HUES48 (cell line): ENCODE results near the gene LHFPL3.

Source experiments
- H3K27ac ChIP-seq: one replicate; pipeline ENCODE4 v1.7.0; 2013; ENCODE audit warnings: low read depth, low read length, inconsistent platforms
- H3K27me3 ChIP-seq: 2 replicates; pipeline ENCODE4 v1.6.1; 2013; ENCODE audit warnings: mild to moderate bottlenecking, low read length; ENCODE audit not compliant: control insufficient read depth, insufficient read depth
- H3K36me3 ChIP-seq: 2 replicates; pipeline ENCODE4 v1.6.1; 2013; ENCODE audit warnings: low read length; ENCODE audit not compliant: control insufficient read depth, insufficient read depth
- H3K4me1 ChIP-seq: 2 replicates; pipeline ENCODE4 v1.6.1; 2013; ENCODE audit warnings: mild to moderate bottlenecking, low read length; ENCODE audit not compliant: control insufficient read depth, insufficient read depth
- H3K4me3 ChIP-seq: 2 replicates; pipeline ENCODE4 v1.5.1; 2013; ENCODE audit warnings: mild to moderate bottlenecking, low read depth, low read length
- H3K9ac ChIP-seq: 2 replicates; pipeline ENCODE4 v1.6.1; 2013; ENCODE audit warnings: mild to moderate bottlenecking, low read depth, low read length, moderate library complexity
- H3K9me3 ChIP-seq: 2 replicates; pipeline ENCODE4 v1.6.1; 2013; ENCODE audit warnings: low read length; ENCODE audit not compliant: control insufficient read depth, insufficient read depth

LHFPL3 gene

GRCh38 chr7:104327534-104327933 is 869 bp upstream of the LHFPL3 start:
- Histone ChIP-seq H3K36me3 (no peaks in the 10 kb centered on the region), H3K9me3 (no peaks in the 10 kb centered on the region), H3K27me3 (peaks cover 69% of the 10 kb centered on the region), H3K4me1 (no peaks in the 10 kb centered on the region; the same call in 1 of the 2 replicates), H3K9ac (no peak overlapping the region), H3K27ac (no peak overlapping the region), H3K4me3 (no peak overlapping the region)

- no peaks in the 10 kb centered on the region for H3K9me3 ChIP-seq
- no peak overlapping the region for H3K27ac ChIP-seq
- no peaks in the 10 kb centered on the region for H3K36me3 ChIP-seq
- H3K9ac ChIP-seq = no peak overlapping the region
- H3K4me3 ChIP-seq = peak overlapping the region; percentile 64
- H3K4me1 ChIP-seq = no peaks in the 10 kb centered on the region; the same call in 1 of the 2 replicates
- peaks cover 69% of the 10 kb centered on the region for H3K27me3 ChIP-seq
Observed at GRCh38 chr7:104327938-104328295, 486 bp upstream of the LHFPL3 start.

- no peak overlapping the region for H3K27ac ChIP-seq
- no peaks in the 10 kb centered on the region for H3K9me3 ChIP-seq
- no peaks in the 10 kb centered on the region for H3K36me3 ChIP-seq
- peaks cover 69% of the 10 kb centered on the region for H3K27me3 ChIP-seq
- H3K4me3 ChIP-seq = peak overlapping the region; percentile 64
- H3K4me1 ChIP-seq = no peaks in the 10 kb centered on the region; the same call in 1 of the 2 replicates
- no peak overlapping the region for H3K9ac ChIP-seq
Observed at GRCh38 chr7:104328970-104329825, 795 bp downstream of the LHFPL3 start.

GRCh38 chr7:104341546-104341945 is 13.1 kb downstream of the LHFPL3 start:
- H3K4me1 ChIP-seq = no peaks in the 10 kb centered on the region
- no peaks in the 10 kb centered on the region for H3K36me3 ChIP-seq
- no peak overlapping the region for H3K9ac ChIP-seq
- H3K27me3 ChIP-seq = no peaks in the 10 kb centered on the region
- no peaks in the 10 kb centered on the region for H3K9me3 ChIP-seq
- no peak overlapping the region for H3K27ac ChIP-seq
- no peak overlapping the region for H3K4me3 ChIP-seq

- no peaks in the 10 kb centered on the region for H3K27me3 ChIP-seq
- H3K9me3 ChIP-seq = no peaks in the 10 kb centered on the region
- no peak overlapping the region for H3K9ac ChIP-seq
Observed at GRCh38 chr7:104352736-104353135, 24.3 kb downstream of the LHFPL3 start.

GRCh38 chr7:104357166-104357565 is 28.8 kb downstream of the LHFPL3 start:
- Histone ChIP-seq H3K36me3 (no peaks in the 10 kb centered on the region), H3K9ac (no peak overlapping the region), H3K27ac (no peak overlapping the region), H3K9me3 (no peaks in the 10 kb centered on the region), H3K27me3 (no peaks in the 10 kb centered on the region), H3K4me1 (peaks cover 10% of the 10 kb centered on the region), H3K4me3 (no peak overlapping the region)

More at GRCh38 chr7:104352736-104353135, 24.3 kb downstream of the LHFPL3 start:
- H3K4me3 ChIP-seq = no peak overlapping the region
- no peaks in the 10 kb centered on the region for H3K4me1 ChIP-seq
- H3K36me3 ChIP-seq = no peaks in the 10 kb centered on the region
- no peak overlapping the region for H3K27ac ChIP-seq

GRCh38 chr7:104358446-104359132 is 30.2 kb downstream of the LHFPL3 start:
- Histone ChIP-seq H3K27me3 (no peaks in the 10 kb centered on the region), H3K4me1 (peaks cover 24% of the 10 kb centered on the region), H3K27ac (no peak overlapping the region), H3K4me3 (no peak overlapping the region), H3K36me3 (no peaks in the 10 kb centered on the region), H3K9ac (no peak overlapping the region; the same call in 1 of the 2 replicates), H3K9me3 (no peaks in the 10 kb centered on the region)

GRCh38 chr7:104362756-104363155 is 34.4 kb downstream of the LHFPL3 start:
- no peaks in the 10 kb centered on the region for H3K9me3 ChIP-seq
- peaks cover 36% of the 10 kb centered on the region for H3K4me1 ChIP-seq
- H3K36me3 ChIP-seq = no peaks in the 10 kb centered on the region
- no peaks in the 10 kb centered on the region for H3K27me3 ChIP-seq
- H3K27ac ChIP-seq = peak overlapping the region; percentile 21
- no peak overlapping the region for H3K9ac ChIP-seq
- peak overlapping the region; percentile 8; the same call in 1 of the 2 replicates for H3K4me3 ChIP-seq

- Histone ChIP-seq H3K27me3 (no peaks in the 10 kb centered on the region), H3K36me3 (no peaks in the 10 kb centered on the region), H3K4me3 (no peak overlapping the region), H3K9me3 (no peaks in the 10 kb centered on the region), H3K9ac (no peak overlapping the region), H3K27ac (peak overlapping the region; percentile 0), H3K4me1 (peaks cover 38% of the 10 kb centered on the region)
Observed at GRCh38 chr7:104363355-104363754, 35.0 kb downstream of the LHFPL3 start.

- Histone ChIP-seq H3K4me1 (peaks cover 33% of the 10 kb centered on the region), H3K27ac (no peak overlapping the region), H3K9ac (no peak overlapping the region), H3K9me3 (no peaks in the 10 kb centered on the region), H3K27me3 (no peaks in the 10 kb centered on the region), H3K36me3 (no peaks in the 10 kb centered on the region), H3K4me3 (no peak overlapping the region)
Observed at GRCh38 chr7:104366390-104366789, 38.0 kb downstream of the LHFPL3 start.

- H3K4me1 ChIP-seq = peaks cover 21% of the 10 kb centered on the region
- H3K36me3 ChIP-seq = no peaks in the 10 kb centered on the region
- H3K27ac ChIP-seq = no peak overlapping the region
- no peak overlapping the region for H3K9ac ChIP-seq
- no peaks in the 10 kb centered on the region for H3K9me3 ChIP-seq
- H3K4me3 ChIP-seq = no peak overlapping the region
- no peaks in the 10 kb centered on the region for H3K27me3 ChIP-seq
Observed at GRCh38 chr7:104367926-104368325, 39.5 kb downstream of the LHFPL3 start.
